ENCODE results near the gene LTBR. TPM values are rescaled to one million over a fixed set of nuclear protein-coding genes. Genes with fewer than 3 reads are reported as not detected.

Gene LTBR
- total and polyA plus RNA-seq, 2 of the 4 experiments (the other 2 are of a cell fraction) = 19.7 to 62.5 TPM

DNA sequence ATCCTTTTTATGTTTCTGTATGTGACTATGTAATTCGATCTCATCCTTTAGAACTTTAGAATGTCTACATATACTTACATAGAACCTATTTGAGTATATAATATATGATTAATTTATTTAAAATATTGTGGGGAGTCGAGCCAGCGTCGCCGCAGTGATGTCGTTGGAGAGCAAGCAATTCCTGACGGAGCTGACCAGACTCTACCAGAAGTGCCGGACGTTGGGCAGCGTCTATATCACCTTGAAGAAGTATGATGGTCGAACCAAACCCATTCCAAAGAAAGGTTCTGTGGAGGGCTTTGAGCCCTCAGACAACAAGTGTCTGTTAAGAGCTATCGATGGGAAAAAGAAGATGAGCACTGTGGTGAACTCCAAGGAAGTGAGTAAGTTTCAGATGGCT, 54.4 kb downstream of the LTBR start:
- Histone ChIP-seq H2AK9ac (replicated peaks; ENCODE audit: low read depth, low read length, poor library complexity) (no peak overlapping the region), H3K9ac (ENCODE audit: low read depth, low read length) (no peak overlapping the region), H4K91ac (ENCODE audit: insufficient read depth, low read depth, low read length) (no peak overlapping the region), H3K9me3 (ENCODE audit: control insufficient read depth, insufficient read depth, low read length) (no peaks in the 10 kb centered on the region), H4K8ac (ENCODE audit: low read depth in 2 of 2, low read length in 2 of 2) (no peak overlapping the region), H3K18ac (ENCODE audit: low read depth, low read length) (no peak overlapping the region), H2BK15ac (ENCODE audit: low read depth, low read length) (no peak overlapping the region), H3K27ac (ENCODE audit: insufficient read depth, low read length) (no peak overlapping the region), H3K4me2 (ENCODE audit: low read depth, low read length) (no peak overlapping the region), H3K9me1 (ENCODE audit: insufficient read depth, low read length) (peaks cover 8% of the 10 kb centered on the region; the same call in 1 of the 2 replicates), H3K4ac (ENCODE audit: low read depth, low read length) (no peak overlapping the region), H3K14ac (replicated peaks; ENCODE audit: low read depth, low read length) (no peak overlapping the region), H3K36me3 (ENCODE audit: control insufficient read depth, insufficient read depth, low read length) (peaks cover 1% of the 10 kb centered on the region; the same call in 1 of the 2 replicates), H2BK5ac (ENCODE audit: low read depth, low read length, poor library complexity, severe bottlenecking) (no peak overlapping the region), H3K23ac (ENCODE audit: low read depth, low read length) (no peak overlapping the region), H3K79me1 (ENCODE audit: low read depth in 1 of 2, low read length in 2 of 2) (no peaks in the 10 kb centered on the region), H3K4me3 (ENCODE audit: insufficient read depth, low read depth, low read length) (no peak overlapping the region), H2BK120ac (ENCODE audit: low read depth, low read length) (no peak overlapping the region), H2AK5ac (ENCODE audit: low read depth, low read length) (no peak overlapping the region), H3K4me1 (ENCODE audit: control insufficient read depth, insufficient read depth, low read length) (peaks cover 5% of the 10 kb centered on the region; the same call in 1 of the 2 replicates), H3K56ac (ENCODE audit: extremely low read depth, insufficient read depth, low read length) (no peak overlapping the region), H4K5ac (ENCODE audit: low read depth, low read length) (no peak overlapping the region), H3K27me3 (ENCODE audit: control insufficient read depth, insufficient read depth, low read length) (no peaks in the 10 kb centered on the region), H2AFZ (replicated peaks; ENCODE audit: low read length, poor library complexity) (no peak overlapping the region), H2BK20ac (ENCODE audit: low read depth, low read length) (no peak overlapping the region), H4K20me1 (ENCODE audit: insufficient read depth, low read length) (no peaks in the 10 kb centered on the region)
- WGBS, 2 experiments (ENCODE audit: extremely low coverage in 2 of 2, insufficient read length in 1 of 2) = 100% methylated on average over 2 of the region's 12 CpGs; no CpG with 5 or more reads in 1 of the 2 experiments
- dilution Hi-C loops (cut with HindIII; ENCODE audit: low sequenced_read_pairs, unreplicated experiment) (no loop called here), intact Hi-C loops (cut with micrococcal nuclease) (no loop called here), in situ Hi-C loops (cut with MboI; ENCODE audit: low sequenced_read_pairs) (no loop called here)
- POLR2A ChIA-PET (ENCODE audit: unreplicated experiment) = no interaction called here
- no peak for TF ChIP-seq USF2 (IDR thresholded peaks at IDR 0.05; ENCODE audit: low read depth, low read length)
- no peak for TF ChIP-seq POLR2A (IDR thresholded peaks at IDR 0.05; ENCODE audit: low read depth, low read length)
- CTCF ChIA-PET = no interaction called here
- BruUV-seq (replicated peaks) = no TSS peak
- DNase-seq (no peak), ATAC-seq (ENCODE audit: low read depth) (no peak)
